ENCODE measurements around the gene CDO1.

GRCh38 chr5:115815693-115816225 lies 700 bp downstream of the CDO1 start:
- TF ChIP-seq POLR2A (IDR thresholded peaks at IDR 0.05) (no peak), CTCF (IDR thresholded peaks at IDR 0.05) (peak in 1 of 4 experiments; percentile 11)
